DOHH2 (cell line): ENCODE data around the gene TCFL5.

Source experiments
- H3F3A ChIP-seq: fragments of 200-600 bp; sonication (generic), shearing (Covaris generic); 2 replicates; pipeline ENCODE4 v1.6.0; 2016; ENCODE audit warnings: antibody characterized with exemption, mild to moderate bottlenecking; ENCODE audit not compliant: control insufficient read depth, insufficient read depth
- H3K27ac ChIP-seq: fragments of 200-600 bp; sonication (generic); 2 replicates; pipeline ENCODE4 v1.5.1; 2014; ENCODE audit warnings: low read depth, mild to moderate bottlenecking, low read length, moderate library complexity
- H3K27me3 ChIP-seq: fragments of 200-600 bp; sonication (generic); 2 replicates; pipeline ENCODE4 v1.6.1; 2014; ENCODE audit warnings: mild to moderate bottlenecking, low read length, mixed read lengths; ENCODE audit not compliant: control insufficient read depth
- H3K36me3 ChIP-seq: fragments of 200-600 bp; sonication (generic); 2 replicates; pipeline ENCODE4 v1.6.1; 2014; ENCODE audit warnings: mild to moderate bottlenecking, low read length, moderate library complexity, mixed read lengths; ENCODE audit not compliant: control insufficient read depth
- H3K4me1 ChIP-seq: fragments of 200-600 bp; sonication (generic); 2 replicates; pipeline ENCODE4 v1.6.1; 2014; ENCODE audit warnings: mild to moderate bottlenecking, low read length, mixed read lengths; ENCODE audit not compliant: control insufficient read depth
- H3K4me2 ChIP-seq: fragments of 200-600 bp; sonication (generic); 2 replicates; pipeline ENCODE4 v1.6.0; 2014; ENCODE audit warnings: mild to moderate bottlenecking, low read length, moderate library complexity
- H3K4me3 ChIP-seq: fragments of 200-600 bp; sonication (generic); 2 replicates; pipeline ENCODE4 v1.5.1; 2014; ENCODE audit warnings: mild to moderate bottlenecking, low read length, mixed read lengths
- H3K79me2 ChIP-seq: fragments of 200-600 bp; sonication (generic); 2 replicates; pipeline ENCODE4 v1.6.1; 2014; ENCODE audit warnings: mild to moderate bottlenecking, low read length, mixed read lengths; ENCODE audit not compliant: control insufficient read depth
- H3K9me2 ChIP-seq: fragments of 200-600 bp; sonication (generic); replicated peaks from 2 replicates; pipeline ENCODE4 v1.6.1; 2014; ENCODE audit warnings: mild to moderate bottlenecking, low read length, mixed read lengths; ENCODE audit not compliant: control insufficient read depth
- H3K9me3 ChIP-seq: fragments of 200-600 bp; sonication (generic); 2 replicates; pipeline ENCODE4 v1.6.1; 2014; ENCODE audit warnings: antibody characterized with exemption, low read length, mixed read lengths; ENCODE audit not compliant: control insufficient read depth, insufficient read depth
- H4K20me1 ChIP-seq: fragments of 200-600 bp; sonication (generic); 2 replicates; pipeline ENCODE4 v1.6.0; 2014; ENCODE audit warnings: low read depth, mild to moderate bottlenecking, antibody characterized with exemption, low read length, moderate library complexity; ENCODE audit not compliant: control insufficient read depth, insufficient read depth
- CTCF ChIP-seq: fragments of 200-600 bp; sonication (generic); IDR thresholded peaks from one replicate; pipeline ENCODE4 v1.5.1; 2014; ENCODE audit warnings: antibody characterized with exemption, mild to moderate bottlenecking, low read depth, low read length; ENCODE audit not compliant: poor library complexity, severe bottlenecking
- EZH2phosphoT487 ChIP-seq: fragments of 200-600 bp; sonication (generic); IDR thresholded peaks from 2 replicates; pipeline ENCODE4 v1.6.1; 2017; ENCODE audit warnings: borderline replicate concordance, mild to moderate bottlenecking, antibody characterized with exemption, low read length, moderate library complexity, mixed read lengths

The TCFL5 gene

GRCh38 chr20:62906209-62906608 lies 44.6 kb upstream of the TCFL5 start:
- no peak for TF ChIP-seq EZH2phosphoT487
- no peak for TF ChIP-seq CTCF
- Histone ChIP-seq H4K20me1 (peaks cover 19% of the 10 kb centered on the region; the same call in 1 of the 2 replicates), H3K4me2 (no peak overlapping the region), H3K4me1 (peaks cover 9% of the 10 kb centered on the region), H3K79me2 (peaks cover 50% of the 10 kb centered on the region), H3F3A (peaks cover 20% of the 10 kb centered on the region), H3K9me2 (no peaks in the 10 kb centered on the region), H3K4me3 (no peak overlapping the region), H3K36me3 (peaks cover 93% of the 10 kb centered on the region), H3K9me3 (no peaks in the 10 kb centered on the region), H3K27me3 (no peaks in the 10 kb centered on the region), H3K27ac (no peak overlapping the region)

GRCh38 chr20:62905536-62906117 lies 44.0 kb upstream of the TCFL5 start:
- peaks cover 15% of the 10 kb centered on the region for H3K4me1 ChIP-seq
- H4K20me1 ChIP-seq, result peaks cover 19% of the 10 kb centered on the region; the same call in 1 of the 2 replicates
- H3K4me2 ChIP-seq, result no peak overlapping the region
- H3K36me3 ChIP-seq, result peaks cover 93% of the 10 kb centered on the region
- peaks cover 26% of the 10 kb centered on the region for H3F3A ChIP-seq
- TF ChIP-seq CTCF (no peak), EZH2phosphoT487 (no peak)
- no peaks in the 10 kb centered on the region for H3K9me2 ChIP-seq
- H3K27ac ChIP-seq, result no peak overlapping the region
- H3K27me3 ChIP-seq, result no peaks in the 10 kb centered on the region
- no peak overlapping the region for H3K4me3 ChIP-seq
- H3K9me3 ChIP-seq, result no peaks in the 10 kb centered on the region
- H3K79me2 ChIP-seq, result peaks cover 44% of the 10 kb centered on the region

- no peaks in the 10 kb centered on the region for H3K9me3 ChIP-seq
- no peaks in the 10 kb centered on the region for H3K27me3 ChIP-seq
- peaks cover 28% of the 10 kb centered on the region for H3K79me2 ChIP-seq
- H3K4me2 ChIP-seq, result no peak overlapping the region
- peaks cover 27% of the 10 kb centered on the region for H3K4me1 ChIP-seq
- H4K20me1 ChIP-seq, result peaks cover 17% of the 10 kb centered on the region; the same call in 1 of the 2 replicates
- H3K27ac ChIP-seq, result no peak overlapping the region
- peaks cover 25% of the 10 kb centered on the region for H3F3A ChIP-seq
- H3K4me3 ChIP-seq, result no peak overlapping the region
- H3K9me2 ChIP-seq, result no peaks in the 10 kb centered on the region
- TF ChIP-seq EZH2phosphoT487, result no peak
- TF ChIP-seq CTCF, result no peak
- peaks cover 80% of the 10 kb centered on the region for H3K36me3 ChIP-seq
These were observed 41.4 kb upstream of the TCFL5 start for GRCh38 chr20:62902926-62903615.
